Ishikawa (cell line): Measurements from ENCODE around the gene UVSSA.

Source experiments
- CREB1 ChIP-seq: IDR thresholded peaks from 2 replicates; pipeline ENCODE4 v1.6.1; 2012; ENCODE audit warnings: low read depth
- EGR1 ChIP-seq: IDR thresholded peaks from 2 replicates; pipeline ENCODE4 v1.6.1; 2012
- MAX ChIP-seq: IDR thresholded peaks from 2 replicates; pipeline ENCODE4 v1.6.1; 2012
- RAD21 ChIP-seq: IDR thresholded peaks from 2 replicates; pipeline ENCODE4 v1.6.1; 2012; ENCODE audit warnings: low read depth
- YY1 ChIP-seq: IDR thresholded peaks from 2 replicates; pipeline ENCODE4 v1.6.1; 2012; ENCODE audit warnings: low read depth

DNA sequence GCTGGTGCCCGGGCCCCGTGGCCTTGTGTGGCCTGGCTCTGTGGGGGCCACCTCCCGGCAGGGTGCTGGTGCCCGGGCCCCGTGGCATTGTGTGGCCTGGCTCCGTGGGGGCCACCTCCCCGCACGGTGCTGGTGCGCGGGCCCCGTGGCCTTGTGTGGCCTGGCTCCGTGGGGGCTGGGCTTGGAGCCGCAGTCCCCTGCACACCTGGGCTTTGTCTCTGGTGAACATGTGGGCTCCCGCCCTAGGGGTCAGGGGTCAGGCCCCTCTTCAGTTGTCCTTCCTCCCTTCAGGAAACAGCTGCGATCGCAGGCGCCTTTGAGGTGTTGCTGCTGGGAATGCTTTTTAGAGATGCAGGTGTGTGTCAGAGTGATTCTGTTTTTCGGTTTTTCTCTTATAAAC lies 17.2 kb downstream of the UVSSA start:
- no peak for TF ChIP-seq CREB1
- no peak for TF ChIP-seq YY1
- no peak for TF ChIP-seq MAX
- TF ChIP-seq EGR1, result no peak
- no peak for TF ChIP-seq RAD21
